Immature natural killer cell (primary cell): ENCODE data around the gene FAF1. TPM values are rescaled to one million over a fixed set of nuclear protein-coding genes. Genes with fewer than 3 reads are reported as not detected.

Experiments used
- DNase-seq, 3 donors: peaks; one replicate each; pipeline ENCODE4 v3.0.0; 2022; ENCODE audit warnings: mixed read lengths in 1 of 3
- H3K27ac Mint-ChIP-seq, 6 donors: one replicate each; pipeline ENCODE4 v1.8.0; 2020; ENCODE audit warnings: mixed read lengths in 6 of 6, mild to moderate bottlenecking in 5 of 6, inconsistent platforms in 4 of 6, moderate library complexity in 3 of 6
- H3K27me3 Mint-ChIP-seq, 3 donors: one replicate each; pipeline ENCODE4 v1.8.0; 2020 to 2021; ENCODE audit warnings: low read depth in 3 of 3, mild to moderate bottlenecking in 3 of 3, mixed read lengths in 3 of 3, moderate library complexity in 3 of 3, inconsistent platforms in 1 of 3
- H3K36me3 Mint-ChIP-seq, 3 donors: one replicate each; pipeline ENCODE4 v1.8.0; 2020; ENCODE audit warnings: mixed read lengths in 3 of 3, inconsistent platforms in 2 of 3, mild to moderate bottlenecking in 2 of 3
- H3K4me1 Mint-ChIP-seq, 2 donors: one replicate each; pipeline ENCODE4 v1.8.0; 2020; ENCODE audit warnings: inconsistent platforms in 2 of 2, mild to moderate bottlenecking in 2 of 2, mixed read lengths in 2 of 2, moderate library complexity in 1 of 2
- H3K4me3 Mint-ChIP-seq, 5 donors: one replicate each; pipeline ENCODE4 v1.8.0; 2020; ENCODE audit warnings: mild to moderate bottlenecking in 5 of 5, mixed read lengths in 5 of 5, inconsistent platforms in 3 of 5, moderate library complexity in 3 of 5
- H3K9me3 Mint-ChIP-seq, 6 donors: one replicate each; pipeline ENCODE4 v1.8.0; 2020; ENCODE audit warnings: mild to moderate bottlenecking in 6 of 6, mixed read lengths in 6 of 6, inconsistent platforms in 4 of 6, moderate library complexity in 3 of 6
- polyA plus RNA-seq, 3 donors: library from polyadenylated mRNA; unstranded; fragments of 300-500 nt; fragmentation: Illumina TruSeq; gene quantifications; one replicate each; pipeline ENCODE4 v1.2.3, GENCODE V29; 2021

FAF1 gene
- polyA plus RNA-seq, 3 donors from 2014 or later = 31.1 to 49.8 (median 44.0) TPM

DNA sequence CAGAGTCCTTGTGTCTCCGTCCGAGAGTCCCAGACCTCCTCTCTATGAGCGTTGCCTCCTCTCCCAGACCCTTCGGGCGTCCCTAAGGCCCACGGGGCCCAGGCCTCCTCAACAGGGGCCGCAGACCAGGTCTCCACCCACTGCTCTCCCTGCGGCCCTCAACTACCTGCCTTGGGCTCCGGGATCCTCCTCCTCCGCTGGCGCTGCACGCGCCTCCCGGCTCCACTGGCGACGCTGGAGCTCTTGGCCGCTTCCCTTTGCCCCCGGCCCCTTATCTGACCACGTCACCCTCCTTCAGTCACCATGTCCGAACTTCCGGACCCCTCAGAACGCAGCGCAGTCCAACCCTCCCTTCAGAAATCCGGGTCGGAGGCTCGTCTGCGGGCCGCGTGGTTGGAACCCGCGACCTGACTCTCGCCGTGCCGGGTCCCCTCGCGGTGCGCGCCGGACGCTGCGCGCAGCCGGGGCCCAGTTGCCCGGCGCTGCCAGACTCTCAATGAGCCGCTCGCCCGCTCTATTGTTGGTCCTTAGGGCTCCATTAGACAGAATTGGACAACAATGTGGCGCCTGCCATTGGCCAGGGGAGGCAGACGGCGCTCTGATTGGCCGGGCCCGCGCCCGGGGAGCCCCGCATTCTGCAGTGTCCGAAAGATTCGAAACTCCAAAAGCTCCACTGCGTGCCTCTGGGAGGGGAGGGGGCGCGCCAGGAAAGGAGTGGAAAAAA, 537.0 kb downstream of the FAF1 start, which contains the start of gene DMRTA2:
DMRTA2 (minus strand) TSS at position 498 of the 724 bp plus-strand sequence. CDS start 1,907 bp downstream, outside the sequence.
- H3K4me1 Mint-ChIP-seq = peaks cover 49 to 60% of the 10 kb centered on the region in 2 donors
- H3K9me3 Mint-ChIP-seq = no peaks in the 10 kb centered on the region
- H3K4me3 Mint-ChIP-seq = peak within 1 kb of the TSS; percentile 85 to 96 (median 89)
- DNase-seq = no peak
- H3K27ac Mint-ChIP-seq = peak within 1 kb of the TSS in 2 of 6 donors; percentile 20 to 53
- peaks cover 0 to 6% (median 4%) of the 10 kb centered on the region in 3 donors for H3K36me3 Mint-ChIP-seq
- peaks cover 42 to 56% (median 52%) of the 10 kb centered on the region in 3 donors for H3K27me3 Mint-ChIP-seq

DNA sequence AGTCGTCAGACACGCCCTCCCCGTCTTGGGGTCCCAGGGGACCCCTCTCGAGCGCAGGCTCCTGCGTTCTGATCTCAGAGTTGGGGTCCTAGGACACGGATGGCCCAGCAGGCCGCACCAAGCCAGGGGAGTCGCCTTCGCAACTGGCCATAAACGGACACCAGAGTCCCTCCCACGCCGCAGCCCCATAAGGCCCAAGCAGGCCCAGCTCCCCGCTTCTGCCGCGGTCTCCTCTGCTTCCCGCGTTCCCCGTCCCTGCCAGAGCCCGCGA, 537.5 kb downstream of the FAF1 start:
- Mint-ChIP-seq H3K36me3 (peaks cover 0 to 6% (median 4%) of the 10 kb centered on the region in 3 donors), H3K27ac (no peak overlapping the region), H3K4me1 (peaks cover 53 to 60% of the 10 kb centered on the region in 2 donors), H3K9me3 (no peaks in the 10 kb centered on the region), H3K4me3 (peak overlapping the region in 3 of 5 donors; percentile 29 to 70 (median 54)), H3K27me3 (peaks cover 42 to 56% (median 51%) of the 10 kb centered on the region in 3 donors)
- no peak for DNase-seq

DNA sequence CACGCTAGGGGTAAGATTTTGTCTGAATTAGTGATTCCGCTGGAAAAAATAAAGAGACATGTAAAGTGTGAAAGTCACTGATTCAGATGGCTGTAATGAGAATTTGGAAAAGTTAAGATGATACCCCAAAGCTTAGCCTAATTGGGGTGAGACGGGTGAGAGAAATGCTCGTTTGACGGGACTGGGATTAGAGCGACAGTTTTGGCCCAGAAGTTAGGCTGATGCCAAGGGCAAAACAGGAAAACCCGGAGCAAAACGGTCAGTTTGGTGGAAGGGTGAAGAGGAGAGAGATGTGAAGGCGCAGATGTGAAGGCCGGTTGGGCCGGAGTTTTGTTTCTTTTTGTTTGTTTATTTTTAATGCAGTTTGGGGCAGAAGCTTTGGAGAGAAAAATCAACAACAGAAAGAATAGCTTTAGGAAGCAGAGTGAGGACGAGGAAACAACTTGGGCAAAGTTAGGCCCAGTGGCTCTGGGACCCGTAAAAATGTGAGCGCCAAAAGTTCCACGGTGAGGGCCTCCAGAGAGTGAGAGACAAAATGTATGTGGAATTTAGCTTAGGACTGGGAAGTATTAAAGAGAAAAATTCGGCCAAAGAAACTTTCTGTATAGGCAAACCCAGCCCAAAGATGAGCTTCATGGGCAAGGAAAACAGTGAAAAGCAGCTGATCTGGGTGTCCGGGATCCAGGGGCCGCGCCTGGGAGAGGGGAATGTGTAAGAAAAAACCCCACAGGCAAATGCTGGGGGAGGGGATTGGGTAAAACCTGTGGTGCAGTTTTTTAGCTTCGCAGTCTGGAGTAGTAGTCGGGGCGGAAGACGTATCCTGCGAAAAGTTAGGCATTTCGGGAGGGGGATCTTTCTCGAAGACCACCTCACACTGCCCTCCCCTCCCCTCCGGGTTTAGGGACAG, 538.0 kb downstream of the FAF1 start:
- Mint-ChIP-seq H3K9me3 (no peaks in the 10 kb centered on the region), H3K4me3 (peak overlapping the region; percentile 52 to 65 (median 59)), H3K27me3 (peaks cover 41 to 53% (median 48%) of the 10 kb centered on the region in 3 donors), H3K36me3 (peaks cover 0 to 6% (median 4%) of the 10 kb centered on the region in 3 donors), H3K4me1 (peaks cover 51 to 57% of the 10 kb centered on the region in 2 donors), H3K27ac (no peak overlapping the region)
- DNase-seq = no peak

DNA sequence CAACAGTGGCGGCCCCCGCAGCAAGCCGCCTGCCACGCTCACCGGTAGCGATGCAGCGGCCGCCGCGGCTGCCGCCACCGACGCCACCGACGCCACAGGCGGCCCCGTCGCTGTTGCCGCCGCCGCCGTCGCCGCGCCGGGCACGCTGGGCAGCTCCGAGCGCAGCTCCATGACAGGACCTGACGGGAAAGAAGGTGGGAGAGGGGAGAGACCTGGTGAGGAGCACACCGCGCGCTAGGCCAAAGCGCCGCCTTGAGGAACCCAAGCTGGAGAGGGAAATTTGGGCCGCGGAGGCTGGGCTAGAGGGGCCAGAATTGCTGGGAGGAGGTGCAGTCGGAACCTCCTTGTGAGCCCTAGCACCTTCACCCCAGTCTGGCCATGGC, 538.7 kb downstream of the FAF1 start:
- Mint-ChIP-seq H3K36me3 (peaks cover 0 to 6% (median 4%) of the 10 kb centered on the region in 3 donors), H3K4me1 (peaks cover 51 to 55% of the 10 kb centered on the region in 2 donors), H3K27ac (no peak overlapping the region), H3K27me3 (peaks cover 43 to 59% (median 54%) of the 10 kb centered on the region in 3 donors), H3K4me3 (peak overlapping the region in 2 of 5 donors; percentile 6 to 65), H3K9me3 (peaks cover 0 to 1% (median 0%) of the 10 kb centered on the region in 6 donors)
- no peak for DNase-seq

DNA sequence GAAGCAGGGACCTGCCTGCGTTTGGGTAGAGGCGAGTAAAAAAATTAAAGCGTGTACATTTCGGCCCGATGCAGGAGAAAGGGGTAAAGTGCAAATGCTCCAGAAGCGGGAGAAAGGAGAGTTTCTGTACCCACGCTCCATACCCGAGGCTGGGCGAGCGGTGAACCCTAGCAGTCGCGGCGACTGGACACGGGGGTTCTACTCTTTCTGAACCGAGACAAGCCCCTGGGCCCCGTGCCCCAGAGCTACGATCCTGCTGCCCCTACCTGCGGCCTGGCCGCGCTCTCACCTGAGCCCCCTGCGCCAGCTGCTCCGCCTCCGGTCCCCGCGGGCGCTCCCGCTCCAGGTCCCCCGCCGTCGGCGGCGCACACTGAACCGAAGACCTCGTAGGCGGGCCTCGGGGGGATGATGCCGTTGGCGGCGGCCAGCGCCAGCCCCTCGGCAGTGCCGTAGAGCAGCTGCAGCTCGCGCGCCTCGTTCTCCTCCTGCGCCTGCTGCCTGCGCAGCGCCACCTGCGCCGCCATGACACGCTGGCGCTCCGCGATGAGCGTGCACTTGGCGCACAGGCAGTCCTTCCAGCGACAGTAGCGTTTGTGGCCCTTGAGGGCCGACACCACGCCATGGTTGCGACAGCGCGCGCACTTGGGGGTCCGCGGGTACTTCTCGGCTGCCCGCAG, 539.2 kb downstream of the FAF1 start:
- peak overlapping the region; percentile 12 to 56 (median 35) for H3K4me3 Mint-ChIP-seq
- peaks cover 42 to 60% (median 49%) of the 10 kb centered on the region in 3 donors for H3K27me3 Mint-ChIP-seq
- peaks cover 0 to 6% (median 4%) of the 10 kb centered on the region in 3 donors for H3K36me3 Mint-ChIP-seq
- H3K9me3 Mint-ChIP-seq = peaks cover 0 to 1% (median 0%) of the 10 kb centered on the region in 6 donors
- no peak for DNase-seq
- no peak overlapping the region for H3K27ac Mint-ChIP-seq
- H3K4me1 Mint-ChIP-seq = peaks cover 49 to 51% of the 10 kb centered on the region in 2 donors

DNA sequence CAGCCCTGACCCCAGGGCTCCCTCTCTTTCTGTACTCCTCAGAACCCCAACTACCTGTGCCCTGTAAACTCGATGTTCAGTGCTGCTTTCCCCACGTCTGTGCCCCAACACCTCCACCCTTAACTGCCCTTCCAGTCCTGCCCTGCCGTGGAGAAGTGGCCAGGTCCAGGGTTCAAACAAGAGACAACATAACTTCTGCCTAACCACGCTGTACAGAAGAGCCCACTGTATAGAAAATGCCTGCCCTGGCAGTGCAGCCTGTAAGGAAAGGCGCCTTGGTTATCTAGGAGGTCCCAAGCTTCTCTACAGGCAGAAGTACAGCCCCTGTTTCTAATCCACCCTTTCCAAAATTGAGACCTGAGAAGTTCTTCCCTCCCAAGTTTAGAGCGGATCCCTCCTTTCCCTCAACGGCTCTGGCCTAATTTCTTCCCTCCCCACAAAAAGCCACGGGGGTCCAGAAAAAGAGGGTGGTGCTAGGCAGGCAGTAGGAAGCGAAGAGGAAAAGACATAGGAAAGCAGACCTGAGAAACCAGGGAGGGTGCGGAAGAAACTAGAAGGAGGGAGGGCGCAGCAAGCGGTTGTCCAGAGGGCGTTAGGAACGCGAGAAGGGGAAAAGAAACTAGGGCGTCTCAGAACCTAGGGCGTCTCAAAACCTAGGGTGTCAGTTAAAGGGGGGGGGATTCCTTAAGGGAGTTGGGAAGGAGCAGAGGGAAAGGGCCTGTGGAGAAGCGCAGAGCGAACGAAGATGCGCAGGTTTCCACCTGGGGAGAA, 540.0 kb downstream of the FAF1 start:
- H3K9me3 Mint-ChIP-seq = peaks cover 0 to 1% (median 0%) of the 10 kb centered on the region in 6 donors
- no peak for DNase-seq
- H3K4me3 Mint-ChIP-seq = peak overlapping the region; percentile 35 to 68 (median 56)
- H3K36me3 Mint-ChIP-seq = peaks cover 0 to 6% (median 4%) of the 10 kb centered on the region in 3 donors
- peaks cover 41 to 58% (median 47%) of the 10 kb centered on the region in 3 donors for H3K27me3 Mint-ChIP-seq
- H3K4me1 Mint-ChIP-seq = peaks cover 44 to 48% of the 10 kb centered on the region in 2 donors
- H3K27ac Mint-ChIP-seq = no peak overlapping the region

DNA sequence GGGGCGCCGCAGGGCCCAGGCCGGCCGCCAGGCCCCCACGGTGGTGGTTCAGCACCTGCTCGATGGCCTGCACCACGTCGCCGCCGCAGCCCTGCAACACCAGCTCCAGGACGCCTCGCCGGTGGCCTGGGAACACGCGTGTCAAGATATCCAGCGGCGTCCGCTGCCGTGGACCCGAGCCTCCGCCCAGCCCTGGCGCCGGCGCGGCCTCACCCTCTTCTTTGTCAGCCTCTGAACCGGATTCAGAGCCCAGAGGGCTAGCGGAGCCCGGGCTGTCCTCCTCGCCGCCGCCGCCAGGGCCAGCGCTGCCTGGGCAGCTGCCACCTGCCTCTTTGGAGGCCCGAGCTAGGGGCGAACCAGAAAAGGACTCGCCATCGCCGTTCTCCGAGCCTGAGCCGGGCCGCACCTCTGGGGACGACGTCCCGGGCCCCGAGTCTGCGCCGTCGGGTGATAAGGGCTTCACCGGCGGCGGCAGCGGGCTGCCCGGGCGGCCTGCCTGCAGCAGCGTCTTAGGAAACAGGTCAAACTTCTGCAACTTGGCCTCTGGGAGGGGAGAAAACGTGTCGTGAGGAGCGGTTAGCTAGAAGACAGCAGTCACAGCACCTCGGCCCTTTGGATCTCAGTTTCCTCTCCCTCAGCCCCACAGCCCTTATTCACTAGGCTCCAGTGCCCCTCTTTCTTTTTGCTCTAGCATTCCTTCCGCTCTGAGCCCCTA, 540.7 kb downstream of the FAF1 start:
- Mint-ChIP-seq H3K27ac (no peak overlapping the region), H3K4me1 (peaks cover 37 to 40% of the 10 kb centered on the region in 2 donors)

DNA sequence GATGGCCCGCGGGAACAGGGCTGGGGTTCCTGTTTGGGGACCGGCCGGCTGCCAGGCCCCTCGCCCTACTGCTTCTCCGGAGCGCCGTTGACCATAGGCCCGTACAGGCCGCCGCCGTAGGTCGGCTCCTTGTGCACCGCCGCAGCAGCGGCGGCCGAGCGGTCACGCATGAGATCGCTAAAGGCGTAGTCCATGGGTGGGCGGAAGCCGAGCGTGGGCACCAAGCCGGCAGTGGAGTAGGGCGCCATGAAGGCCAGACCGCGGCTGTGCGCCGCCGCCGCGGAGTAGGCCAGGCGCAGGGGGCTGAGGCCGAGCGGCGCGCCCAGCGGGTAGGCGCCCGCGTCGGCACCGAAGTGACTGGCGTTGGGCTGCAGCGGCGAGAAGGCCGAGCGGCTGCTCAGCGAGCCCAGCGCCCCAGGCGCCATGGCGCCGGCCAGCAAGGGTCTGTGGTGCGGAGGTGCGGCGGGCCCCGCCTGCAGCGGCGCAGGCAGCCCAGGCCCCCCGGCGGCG, 541.4 kb downstream of the FAF1 start:
- H3K27me3 Mint-ChIP-seq = peaks cover 36 to 53% (median 44%) of the 10 kb centered on the region in 3 donors
- peaks cover 4 to 6% (median 4%) of the 10 kb centered on the region in 3 donors for H3K36me3 Mint-ChIP-seq
- peak overlapping the region in 1 of 5 donors; percentile 13 for H3K4me3 Mint-ChIP-seq
- H3K9me3 Mint-ChIP-seq = peaks cover 0 to 7% (median 0%) of the 10 kb centered on the region in 6 donors
- peaks cover 30 to 34% of the 10 kb centered on the region in 2 donors for H3K4me1 Mint-ChIP-seq
- H3K27ac Mint-ChIP-seq = no peak overlapping the region
- no peak for DNase-seq

More for the DNA sequence above, 540.7 kb downstream of the FAF1 start:
- H3K4me3 Mint-ChIP-seq = peak overlapping the region in 4 of 5 donors; percentile 34 to 68 (median 60)
- H3K9me3 Mint-ChIP-seq = peaks cover 0 to 3% (median 0%) of the 10 kb centered on the region in 6 donors
- DNase-seq = no peak
- H3K27me3 Mint-ChIP-seq = peaks cover 37 to 53% (median 47%) of the 10 kb centered on the region in 3 donors
- peaks cover 2 to 5% (median 4%) of the 10 kb centered on the region in 3 donors for H3K36me3 Mint-ChIP-seq

DNA sequence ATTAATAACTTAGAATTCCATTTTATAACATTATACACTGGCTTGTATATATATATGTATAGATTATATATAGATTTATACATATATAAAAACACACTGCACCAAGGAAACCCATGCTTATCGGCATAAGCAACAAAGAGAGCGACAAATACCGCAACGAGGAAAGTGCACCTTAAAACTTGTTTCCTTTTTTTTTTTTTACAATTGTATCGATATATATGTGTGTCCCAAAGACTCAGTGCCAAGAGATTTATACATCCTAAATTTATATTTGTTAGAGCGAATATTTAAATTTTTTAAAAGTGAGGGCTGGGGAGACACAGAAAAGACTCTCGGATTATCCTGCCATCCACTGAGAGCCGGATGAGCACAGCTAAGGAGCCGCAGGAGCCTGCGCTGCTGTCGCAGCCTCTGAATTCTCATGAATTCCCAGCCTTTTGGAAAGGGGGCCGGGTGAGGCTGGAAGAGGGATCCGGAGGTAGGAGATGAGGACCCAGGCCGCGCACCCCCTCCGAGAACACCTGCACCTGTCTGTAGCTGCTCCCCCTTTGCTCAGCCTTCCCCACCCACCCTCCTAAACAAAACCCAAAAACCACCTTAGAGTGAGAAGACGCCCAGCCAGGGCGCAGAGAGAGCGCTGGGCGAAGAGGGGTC, 542.0 kb downstream of the FAF1 start:
- peaks cover 4 to 6% (median 4%) of the 10 kb centered on the region in 3 donors for H3K36me3 Mint-ChIP-seq
- H3K27me3 Mint-ChIP-seq = peaks cover 36 to 55% (median 46%) of the 10 kb centered on the region in 3 donors
- H3K27ac Mint-ChIP-seq = no peak overlapping the region
- H3K9me3 Mint-ChIP-seq = peaks cover 0 to 7% (median 0%) of the 10 kb centered on the region in 6 donors
- H3K4me3 Mint-ChIP-seq = peak overlapping the region in 4 of 5 donors; percentile 13 to 51 (median 40)
- DNase-seq = no peak
- H3K4me1 Mint-ChIP-seq = peaks cover 29 to 31% of the 10 kb centered on the region in 2 donors

DNA sequence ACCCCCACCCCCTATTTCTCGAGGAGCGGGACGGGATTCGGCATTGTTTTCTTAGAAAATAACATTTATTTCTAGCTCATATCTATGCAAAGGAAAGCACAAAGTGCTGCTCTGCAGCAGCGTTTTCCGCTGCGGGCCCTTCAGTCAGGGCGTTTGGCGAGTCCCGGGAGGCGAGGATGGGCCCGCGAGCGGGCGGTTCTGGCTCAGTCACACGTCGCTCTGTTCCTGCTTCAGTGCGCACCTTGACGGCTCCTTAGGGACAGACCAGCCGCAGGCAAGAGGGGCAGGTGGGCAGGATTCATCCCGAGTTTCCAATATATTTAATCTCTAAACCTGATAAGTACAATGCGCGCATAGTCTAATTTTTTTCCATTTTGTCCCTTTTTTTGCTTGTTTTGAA, 542.6 kb downstream of the FAF1 start:
- peaks cover 27 to 29% of the 10 kb centered on the region in 2 donors for H3K4me1 Mint-ChIP-seq
- H3K27ac Mint-ChIP-seq = no peak overlapping the region
- no peak overlapping the region for H3K4me3 Mint-ChIP-seq

DNA sequence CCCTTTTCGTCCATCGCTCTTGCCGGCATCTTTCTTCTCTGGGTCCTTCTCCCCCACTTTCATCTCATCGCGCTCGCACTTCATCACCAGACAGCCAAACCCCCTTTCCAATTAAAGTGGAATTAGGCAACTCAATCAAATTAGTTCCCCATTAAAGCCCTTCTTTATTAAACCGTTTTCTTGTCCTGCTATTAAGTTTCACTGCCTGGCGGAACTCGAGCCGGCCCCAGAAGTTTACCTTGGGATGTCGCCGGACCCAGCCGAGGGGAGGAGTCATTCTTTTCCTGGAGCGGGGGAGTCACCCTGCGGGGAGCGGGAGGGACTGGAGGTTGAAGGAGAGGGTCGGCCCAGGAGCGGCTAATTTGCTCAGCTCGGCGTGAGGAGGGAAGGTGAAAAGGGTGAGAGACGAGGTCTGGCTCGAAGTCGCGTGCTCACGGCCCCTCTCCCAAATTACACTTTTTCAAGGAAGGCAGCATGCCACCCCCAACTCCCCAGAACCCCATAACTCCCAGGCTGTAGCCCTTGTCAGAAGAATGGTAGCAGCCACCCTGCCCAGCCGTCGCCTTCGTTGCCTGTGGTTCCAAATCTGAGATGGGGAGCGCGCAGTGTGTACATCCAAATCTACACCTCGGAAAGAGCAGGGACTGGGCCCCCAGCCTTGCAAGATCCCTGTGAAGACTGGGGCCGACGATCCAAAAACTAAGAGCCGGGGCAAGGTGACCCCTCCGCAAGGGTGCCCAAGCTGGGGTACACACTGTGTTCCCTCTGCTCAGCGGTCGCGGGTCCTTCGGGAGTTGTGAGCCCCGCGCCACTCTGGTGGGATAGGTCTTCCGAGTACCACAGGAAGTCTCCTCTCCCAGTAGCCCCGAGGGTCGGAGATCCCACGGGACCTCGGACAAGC, 543.3 kb downstream of the FAF1 start:
- DNase-seq = no peak
- H3K27ac Mint-ChIP-seq = no peak overlapping the region
- H3K36me3 Mint-ChIP-seq = peaks cover 3 to 6% (median 4%) of the 10 kb centered on the region in 3 donors
- H3K9me3 Mint-ChIP-seq = peaks cover 0 to 7% (median 0%) of the 10 kb centered on the region in 6 donors
- H3K4me1 Mint-ChIP-seq = peaks cover 23 to 24% of the 10 kb centered on the region in 2 donors
- H3K4me3 Mint-ChIP-seq = no peak overlapping the region
- peaks cover 33 to 45% (median 40%) of the 10 kb centered on the region in 3 donors for H3K27me3 Mint-ChIP-seq

More for the DNA sequence above, 542.6 kb downstream of the FAF1 start:
- peaks cover 36 to 52% (median 46%) of the 10 kb centered on the region in 3 donors for H3K27me3 Mint-ChIP-seq
- peaks cover 4 to 6% (median 4%) of the 10 kb centered on the region in 3 donors for H3K36me3 Mint-ChIP-seq
- no peak for DNase-seq
- H3K9me3 Mint-ChIP-seq = peaks cover 0 to 7% (median 0%) of the 10 kb centered on the region in 6 donors
